ENCODE data around the gene OGFOD3. TPM values are rescaled to one million over a fixed set of nuclear protein-coding genes. Genes with fewer than 3 reads are reported as not detected.
"Not testable (repeated sequence)": the region's sequence is repeated elsewhere in the genome, so short reads cannot be mapped to it uniquely, and the experiment has no call there.

The OGFOD3 gene
- total RNA-seq, 1 donor from 2014 or later = 28.5 TPM

- intact Hi-C loops (cut with micrococcal nuclease); DNase-seq; ATAC-seq: not testable (repeated sequence)
These were observed 6.3 kb downstream of the OGFOD3 start for GRCh38 chr17:82412081-82412480.

- intact Hi-C loops (cut with micrococcal nuclease) = no loop called here
- no peak for DNase-seq
- no peak for ATAC-seq
These were observed 6.9 kb downstream of the OGFOD3 start for GRCh38 chr17:82411396-82412053.

GRCh38 chr17:82410014-82410716 is 8.2 kb downstream of the OGFOD3 start:
- intact Hi-C loops (cut with micrococcal nuclease) = no loop called here
- DNase-seq (no peak), ATAC-seq (no peak)

- ATAC-seq (no peak), DNase-seq (no peak)
- intact Hi-C loops (cut with micrococcal nuclease) = loop anchor here (10.0 kb wide), 1 partner anchor 54 kb away; the partner anchor contains the start of gene TEX19
These were observed 9.5 kb downstream of the OGFOD3 start for GRCh38 chr17:82408938-82409318.

- DNase-seq (no peak), ATAC-seq (no peak)
- intact Hi-C loops (cut with micrococcal nuclease) = loop anchor here (10.0 kb wide), 1 partner anchor 54 kb away; the partner anchor contains the start of gene TEX19
These were observed 10.0 kb downstream of the OGFOD3 start for GRCh38 chr17:82408288-82408937.

- peak; percentile 97 for ATAC-seq
- intact Hi-C loops (cut with micrococcal nuclease) = loop anchor here (10.0 kb wide), 1 partner anchor 52 kb away; the partner anchor contains the start of gene TEX19
- DNase-seq = peak; percentile 72
These were observed 11.1 kb downstream of the OGFOD3 start for GRCh38 chr17:82407255-82407654.

GRCh38 chr17:82406131-82406671 is 12.2 kb downstream of the OGFOD3 start:
- ATAC-seq = no peak
- intact Hi-C loops (cut with micrococcal nuclease) = loop anchor here (10.0 kb wide), 1 partner anchor 51 kb away; the partner anchor contains the start of gene TEX19
- no peak for DNase-seq

GRCh38 chr17:82405051-82405450 is 13.3 kb downstream of the OGFOD3 start:
- ATAC-seq (no peak), DNase-seq (no peak)
- intact Hi-C loops (cut with micrococcal nuclease) = loop anchor here (10.0 kb wide), 1 partner anchor 50 kb away; the partner anchor contains the start of gene TEX19

- intact Hi-C loops (cut with micrococcal nuclease) = loop anchor here (10.0 kb wide), 1 partner anchor 49 kb away; the partner anchor contains the start of gene TEX19
- DNase-seq (no peak), ATAC-seq (no peak)
These were observed 14.4 kb downstream of the OGFOD3 start for GRCh38 chr17:82403662-82404660.

- ATAC-seq = no peak
These were observed 15.5 kb downstream of the OGFOD3 start for GRCh38 chr17:82402865-82403264.

GRCh38 chr17:82400830-82401229 is 17.6 kb downstream of the OGFOD3 start:
- intact Hi-C loops (cut with micrococcal nuclease) = loop anchor here (10.0 kb wide), 1 partner anchor 46 kb away; the partner anchor contains the start of gene TEX19
- ATAC-seq = peak; percentile 13
- peak; percentile 63 for DNase-seq

More at GRCh38 chr17:82402865-82403264, 15.5 kb downstream of the OGFOD3 start:
- DNase-seq = no peak
- intact Hi-C loops (cut with micrococcal nuclease) = loop anchor here (10.0 kb wide), 1 partner anchor 48 kb away; the partner anchor contains the start of gene TEX19

- ATAC-seq (peak; percentile 16), DNase-seq (no peak)
- intact Hi-C loops (cut with micrococcal nuclease) = loop anchor here (10.0 kb wide), 1 partner anchor 45 kb away; the partner anchor contains the start of gene TEX19
These were observed 18.2 kb downstream of the OGFOD3 start for GRCh38 chr17:82400206-82400605.

- intact Hi-C loops (cut with micrococcal nuclease) = loop anchor here (10.0 kb wide), 1 partner anchor 45 kb away; the partner anchor contains the start of gene TEX19
- DNase-seq (no peak), ATAC-seq (peak; percentile 17)
These were observed 18.7 kb downstream of the OGFOD3 start for GRCh38 chr17:82399601-82400101.

- DNase-seq (peak; percentile 74), ATAC-seq (peak; percentile 43)
- intact Hi-C loops (cut with micrococcal nuclease) = no loop called here
These were observed 19.3 kb downstream of the OGFOD3 start for GRCh38 chr17:82399041-82399441.

- intact Hi-C loops (cut with micrococcal nuclease) = no loop called here
- DNase-seq = peak; percentile 31
These were observed 20.7 kb downstream of the OGFOD3 start for GRCh38 chr17:82397449-82398335.

GRCh38 chr17:82396601-82397435 is 21.6 kb downstream of the OGFOD3 start:
- ATAC-seq = peak; percentile 72
- intact Hi-C loops (cut with micrococcal nuclease) = no loop called here
- no peak for DNase-seq

More at GRCh38 chr17:82397449-82398335, 20.7 kb downstream of the OGFOD3 start:
- ATAC-seq = no peak
